HG03280 (cell line): Measurements from ENCODE around the gene PLEKHH2.

Source experiments
- ATAC-seq: cut with Tn5 transposase; IDR thresholded peaks from one replicate; pipeline ENCODE4 v1.9.1; 2021; ENCODE audit warnings: mild to moderate bottlenecking, moderate library complexity; ENCODE audit not compliant: unreplicated experiment

The PLEKHH2 gene

DNA sequence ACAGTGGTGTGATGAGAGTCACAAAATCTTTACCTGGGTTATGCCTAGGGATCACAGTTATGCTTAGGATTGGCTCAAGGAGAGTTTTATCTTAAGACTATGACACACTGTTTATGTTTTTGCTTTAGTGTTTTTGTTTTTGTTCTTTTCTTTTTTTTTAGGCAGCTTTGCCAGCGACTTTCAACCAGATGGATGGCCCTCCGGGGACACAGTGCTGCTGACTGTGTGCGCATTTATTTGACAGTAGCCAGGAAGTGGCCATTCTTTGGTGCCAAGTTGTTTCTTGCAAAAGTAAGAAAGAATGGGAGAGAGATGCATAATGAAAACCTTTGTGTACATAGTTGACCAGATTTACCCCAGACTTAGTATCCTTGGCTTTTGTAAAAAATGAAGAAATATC is 121.7 kb downstream of the PLEKHH2 start:
- ATAC-seq = no peak

DNA sequence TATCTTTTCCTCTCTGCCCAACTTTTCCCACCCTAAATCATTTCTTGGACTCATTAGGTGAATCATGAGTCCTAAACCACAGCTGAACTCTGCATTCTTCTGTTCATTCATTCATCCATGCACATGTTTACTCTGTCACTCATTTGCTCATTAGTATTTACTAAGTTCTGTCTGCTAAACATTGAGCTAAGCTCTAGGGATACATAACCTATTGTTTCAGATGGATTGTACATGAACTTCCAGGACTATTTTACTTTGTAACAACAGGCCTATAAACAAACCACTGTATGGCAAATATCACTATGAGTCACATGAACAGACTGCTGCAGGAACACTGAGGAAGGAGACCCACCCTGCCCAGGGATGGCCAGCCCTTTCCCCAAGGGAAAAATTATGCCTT is 122.1 kb downstream of the PLEKHH2 start:
- ATAC-seq = no peak

- no peak for ATAC-seq
Measured at GRCh38 chr2:43762286-43762685, 125.2 kb downstream of the PLEKHH2 start.

- ATAC-seq = no peak
Measured at GRCh38 chr2:43763091-43763490, 126.0 kb downstream of the PLEKHH2 start.

- no peak for ATAC-seq
Measured at GRCh38 chr2:43764086-43764705, 127.1 kb downstream of the PLEKHH2 start.

DNA sequence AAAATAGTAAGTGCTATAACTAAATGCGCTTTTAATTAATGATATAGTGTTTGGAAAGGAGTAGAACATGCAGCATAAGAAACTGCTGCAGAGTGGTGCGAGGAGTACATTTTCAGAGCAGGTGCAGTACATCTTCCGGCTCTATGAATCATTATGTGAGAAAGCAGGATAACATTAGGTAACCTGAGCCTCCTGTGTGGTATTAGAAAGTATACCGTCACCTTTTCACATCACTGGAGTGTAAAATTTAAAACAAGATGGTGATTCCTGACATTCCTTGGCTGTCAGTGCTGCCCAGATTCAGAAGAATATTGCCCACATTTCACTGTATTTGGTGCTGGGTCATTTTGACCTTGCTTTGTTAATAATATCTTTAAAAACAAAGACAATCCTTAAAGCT is 128.9 kb downstream of the PLEKHH2 start:
- ATAC-seq = no peak

DNA sequence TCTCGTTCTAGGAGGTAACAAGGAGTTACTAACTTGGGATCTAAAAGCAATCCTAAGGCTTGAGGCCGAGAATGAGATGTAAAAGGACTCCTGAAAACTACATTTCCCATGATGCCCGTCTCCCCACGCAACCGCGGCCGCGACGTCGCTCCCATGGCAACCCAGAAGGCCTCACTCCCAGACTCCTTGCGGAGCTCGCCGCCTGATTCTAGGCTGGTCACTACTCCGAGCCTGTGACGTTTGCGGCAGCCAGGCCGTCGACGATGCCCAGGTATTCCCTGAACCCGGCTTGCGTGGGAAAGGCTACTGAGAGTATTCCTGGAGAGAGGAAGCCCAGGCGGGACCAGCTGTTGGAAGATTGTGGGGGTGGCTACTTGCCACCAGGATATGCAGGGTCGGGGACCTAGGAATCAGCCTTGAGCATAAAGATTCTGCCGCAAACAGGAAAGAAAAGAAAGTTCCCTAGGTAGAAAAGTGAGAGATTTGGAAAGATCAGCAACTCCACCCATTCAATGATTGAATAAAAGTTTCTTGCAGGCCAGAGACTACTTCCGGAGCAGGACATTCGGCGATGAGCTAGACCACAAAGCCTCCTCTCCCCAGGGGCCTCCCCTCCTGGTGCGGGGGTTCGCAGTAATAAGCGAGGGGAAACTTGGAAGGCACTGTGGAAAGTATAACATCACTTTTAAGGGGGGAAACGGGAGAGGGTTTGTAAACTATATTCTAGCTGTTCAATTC is 137.0 kb downstream of the PLEKHH2 start, which contains the start of gene DYNC2LI1:
TSS of gene DYNC2LI1 (plus strand) at position 164 of the 738 bp plus-strand sequence. CDS start at position 264, 100 bp downstream.
- ATAC-seq = peak; percentile 99

- ATAC-seq = no peak
Measured at GRCh38 chr2:43774617-43775016, 137.6 kb downstream of the PLEKHH2 start.

GRCh38 chr2:43776324-43776723 is 139.3 kb downstream of the PLEKHH2 start:
- ATAC-seq = no peak

- no peak for ATAC-seq
Measured at GRCh38 chr2:43777306-43777926, 140.4 kb downstream of the PLEKHH2 start.

GRCh38 chr2:43778233-43778632 is 141.2 kb downstream of the PLEKHH2 start:
- no peak for ATAC-seq

GRCh38 chr2:43787895-43788294 is 150.8 kb downstream of the PLEKHH2 start:
- no peak for ATAC-seq

- ATAC-seq = no peak
Measured at GRCh38 chr2:43788646-43789045, 151.6 kb downstream of the PLEKHH2 start.

GRCh38 chr2:43790147-43790546 is 153.1 kb downstream of the PLEKHH2 start:
- no peak for ATAC-seq

GRCh38 chr2:43791035-43791765 is 154.1 kb downstream of the PLEKHH2 start:
- ATAC-seq = no peak

DNA sequence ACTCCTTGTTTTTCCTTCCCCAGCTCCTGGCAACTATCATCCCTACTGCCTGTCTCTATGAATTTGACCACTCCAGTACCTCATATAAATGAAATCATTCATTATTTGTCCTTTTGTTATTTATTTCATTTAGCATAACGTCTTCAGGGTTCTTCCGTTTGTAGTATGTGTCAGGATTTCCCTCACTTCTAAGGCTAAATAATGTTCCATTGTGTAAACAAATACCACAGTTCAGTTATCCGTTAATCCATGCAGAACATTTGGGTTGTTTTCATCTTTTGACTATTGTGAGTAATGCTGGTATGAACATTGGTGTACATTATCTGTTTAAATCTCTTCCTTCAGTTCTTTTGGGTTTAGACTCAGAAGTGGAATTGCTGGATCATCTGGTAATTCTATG is 155.6 kb downstream of the PLEKHH2 start:
- ATAC-seq = no peak

DNA sequence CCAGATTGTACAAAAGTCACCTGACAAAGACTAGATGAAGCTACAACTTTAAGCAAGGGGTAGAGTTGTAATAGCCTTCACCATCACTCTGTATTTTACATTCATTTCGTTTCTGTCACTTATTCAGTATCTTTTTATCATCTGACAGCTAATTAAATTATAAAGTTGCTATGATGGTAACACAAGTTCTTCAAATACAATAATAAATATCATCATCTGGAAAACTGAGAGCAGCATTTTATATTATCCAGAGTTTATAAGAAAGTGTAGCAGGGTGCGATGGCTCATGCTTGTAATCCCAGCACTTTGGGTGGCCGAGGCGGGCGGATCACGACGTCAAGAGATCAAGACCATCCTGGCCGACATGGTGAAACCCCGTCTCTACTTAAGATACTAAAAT is 157.9 kb downstream of the PLEKHH2 start:
- no peak for ATAC-seq

DNA sequence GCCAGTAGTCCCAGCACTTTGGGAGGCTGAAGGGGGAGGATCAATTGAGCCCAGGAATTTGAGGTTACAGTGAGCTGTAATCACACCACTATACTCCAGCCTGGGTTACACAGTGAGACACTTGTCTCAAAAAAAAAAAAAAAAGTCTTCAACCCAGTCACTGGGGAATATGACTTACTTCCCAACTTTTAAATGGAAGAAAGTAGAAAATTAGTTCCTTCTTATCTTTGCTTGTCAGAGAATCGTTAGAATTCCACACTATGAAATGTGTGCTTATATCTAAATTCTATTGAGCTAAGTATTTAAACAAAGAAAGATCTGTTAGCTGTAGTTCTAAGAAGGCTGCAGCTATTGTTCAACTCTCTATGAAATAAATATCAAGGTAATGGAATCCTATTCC is 159.1 kb downstream of the PLEKHH2 start:
- ATAC-seq = no peak

GRCh38 chr2:43798300-43798699 is 161.2 kb downstream of the PLEKHH2 start:
- no peak for ATAC-seq

- ATAC-seq = no peak
Measured at GRCh38 chr2:43800894-43801293, 163.8 kb downstream of the PLEKHH2 start.

DNA sequence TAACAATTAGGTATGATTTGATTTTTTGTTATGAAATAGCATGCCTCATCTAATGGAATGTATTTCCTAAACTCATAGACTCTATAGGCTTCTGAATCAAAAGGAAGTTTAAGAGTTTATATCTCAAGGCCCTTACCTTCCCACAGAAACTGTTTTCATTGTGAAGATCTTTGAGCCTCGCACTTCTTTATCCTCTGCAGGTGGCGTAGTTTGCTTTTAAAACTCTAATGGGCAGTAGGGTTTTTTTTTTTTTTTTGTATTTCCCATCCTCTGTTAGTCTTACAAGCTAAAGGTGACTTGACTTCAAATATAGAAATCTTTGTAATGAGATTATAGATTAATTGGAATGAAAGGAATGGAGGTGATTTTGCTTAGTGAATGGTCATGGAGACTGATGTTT is 165.1 kb downstream of the PLEKHH2 start:
- ATAC-seq = no peak
